H1 (cell line): Measurements from ENCODE around the gene ZNF608. TPM values are rescaled to one million over a fixed set of nuclear protein-coding genes. Genes with fewer than 3 reads are reported as not detected.

Source experiments
- CTCF ChIA-PET: fragments of 300-600 bp; sonication (Branson Sonifier 250); formaldehyde crosslinking; loops from one replicate; lab custom pipeline; 2021; ENCODE audit not compliant: partially characterized antibody; lab: Charles Lee
- POLR2A ChIA-PET: fragments of 300-600 bp; sonication (Branson Sonifier 250); formaldehyde crosslinking; loops from one replicate; lab custom pipeline; 2021; ENCODE audit warnings: inconsistent platforms; ENCODE audit not compliant: partially characterized antibody; lab: Charles Lee
- DNase-seq, 2 experiments: peaks; one replicate each; pipeline versions ENCODE4 v3.0.0 to v3.0.0-alpha.2; 2010 to 2022; ENCODE audit warnings: low spot score in 2 of 2, low read depth in 1 of 2, mixed read lengths in 1 of 2
- FAIRE-seq: peaks from 2 replicates; lab custom pipeline; 2011; peaks lifted over from hg19 to GRCh38; lab: Jason Lieb, UNC
- H2AFZ ChIP-seq: 2 replicates; pipeline ENCODE4 v1.8.1; 2012; ENCODE audit warnings: low read length, inconsistent platforms
- H2AK5ac ChIP-seq: 2 replicates; pipeline ENCODE4 v1.6.1; 2013; ENCODE audit warnings: low read depth, low read length
- H2BK120ac ChIP-seq: replicated peaks from 2 replicates; pipeline ENCODE3; 2013; ENCODE audit warnings: low read depth, low read length, inconsistent platforms
- H2BK12ac ChIP-seq: 2 replicates; pipeline ENCODE4 v1.6.1; 2013; ENCODE audit warnings: low read depth, low read length
- H2BK15ac ChIP-seq: 2 replicates; pipeline ENCODE4 v1.6.1; 2013; ENCODE audit warnings: low read length
- H2BK20ac ChIP-seq: 2 replicates; pipeline ENCODE4 v1.6.1; 2013; ENCODE audit warnings: low read length
- H2BK5ac ChIP-seq: 2 replicates; pipeline ENCODE4 v1.6.1; 2013; ENCODE audit warnings: low read depth, low read length
- H3K14ac ChIP-seq: 2 replicates; pipeline ENCODE4 v1.6.1; 2013; ENCODE audit warnings: inconsistent platforms; ENCODE audit not compliant: insufficient read length
- H3K18ac ChIP-seq: 2 replicates; pipeline ENCODE4 v1.6.1; 2013; ENCODE audit warnings: low read length; ENCODE audit errors: extremely low read depth
- H3K23ac ChIP-seq: 2 replicates; pipeline ENCODE4 v1.6.1; 2013; ENCODE audit warnings: inconsistent platforms; ENCODE audit not compliant: insufficient read length
- H3K23me2 ChIP-seq: 2 replicates; pipeline ENCODE4 v1.6.1; 2013; ENCODE audit warnings: low read depth, low read length
- H3K27ac ChIP-seq: 2 replicates; pipeline ENCODE4 v1.6.1; 2011; ENCODE audit warnings: low read depth, low read length, inconsistent platforms
- H3K27me3 ChIP-seq, 4 experiments: replicated peaks in 1 of 4; 1 replicate in 1 of 4; 2 replicates in 3 of 4; pipeline versions ENCODE4 v1.6.1 to v1.8.1; 2011 to 2013; ENCODE audit warnings: low read length in 3 of 4, mild to moderate bottlenecking in 3 of 4, inconsistent platforms in 2 of 4, mixed read lengths in 2 of 4, moderate library complexity in 1 of 4; ENCODE audit not compliant: control insufficient read depth in 3 of 4, insufficient read depth in 3 of 4; ENCODE audit errors: extremely low read depth in 1 of 4
- H3K36me3 ChIP-seq, 4 experiments: 2 replicates each; pipeline versions ENCODE4 v1.6.1 to v1.8.1; 2011 to 2013; ENCODE audit warnings: mild to moderate bottlenecking in 4 of 4, low read length in 3 of 4, moderate library complexity in 2 of 4, control low read depth in 1 of 4, inconsistent platforms in 1 of 4; ENCODE audit not compliant: insufficient read depth in 4 of 4, control insufficient read depth in 2 of 4
- H3K4ac ChIP-seq: replicated peaks from 2 replicates; pipeline ENCODE3; 2013; ENCODE audit warnings: low read length, low read depth, mixed read lengths, inconsistent platforms; ENCODE audit not compliant: insufficient read length
- H3K4me1 ChIP-seq, 4 experiments: replicated peaks in 1 of 4; 1 replicate in 1 of 4; 2 replicates in 3 of 4; pipeline versions ENCODE4 v1.6.1 to v1.8.1; 2011 to 2013; ENCODE audit warnings: low read length in 3 of 4, inconsistent platforms in 2 of 4, mixed read lengths in 1 of 4; ENCODE audit not compliant: insufficient read depth in 4 of 4, control insufficient read depth in 3 of 4
- H3K4me2 ChIP-seq, 2 experiments: 2 replicates each; pipeline versions ENCODE4 v1.6.1 to v1.8.1; 2011 to 2013; ENCODE audit warnings: low read depth in 2 of 2, low read length in 2 of 2, control low read depth in 1 of 2, inconsistent platforms in 1 of 2, mild to moderate bottlenecking in 1 of 2; ENCODE audit not compliant: insufficient read depth in 1 of 2
- H3K4me3 ChIP-seq, 4 experiments: fragments of 200-600, 300-600 bp in 1 of 4; sonication (generic), shearing (Covaris generic), sonication (Bioruptor Twin) in 1 of 4; 2 replicates each; pipeline versions ENCODE4 v1.5.1 to v1.8.1; 2011 to 2016; ENCODE audit warnings: low read length in 4 of 4, low read depth in 3 of 4, control low read depth in 2 of 4, inconsistent platforms in 2 of 4, mild to moderate bottlenecking in 2 of 4, mixed read lengths in 1 of 4, moderate library complexity in 1 of 4; ENCODE audit not compliant: insufficient read depth in 2 of 4; ENCODE audit errors: extremely low read depth in 1 of 4
- H3K56ac ChIP-seq: replicated peaks from 2 replicates; pipeline ENCODE3; 2013; ENCODE audit warnings: low read depth, mild to moderate bottlenecking, mixed read lengths, low read length, inconsistent platforms; ENCODE audit not compliant: insufficient read length
- H3K79me1 ChIP-seq: 2 replicates; pipeline ENCODE4 v1.6.1; 2013; ENCODE audit warnings: low read depth, low read length, control low read depth
- H3K79me2 ChIP-seq, 2 experiments: 2 replicates each; pipeline versions ENCODE4 v1.6.1 to v1.8.1; 2012 to 2013; ENCODE audit warnings: low read length in 2 of 2, mild to moderate bottlenecking in 2 of 2, inconsistent platforms in 1 of 2; ENCODE audit not compliant: insufficient read depth in 2 of 2, control insufficient read depth in 1 of 2
- H3K9ac ChIP-seq, 4 experiments: replicated peaks in 1 of 4; 1 replicate in 1 of 4; 2 replicates in 3 of 4; pipeline versions ENCODE4 v1.6.1 to v1.8.1; 2011 to 2013; ENCODE audit warnings: low read depth in 3 of 4, low read length in 3 of 4, control low read depth in 2 of 4, mild to moderate bottlenecking in 2 of 4, moderate library complexity in 2 of 4, inconsistent platforms in 1 of 4; ENCODE audit errors: extremely low read depth in 1 of 4
- H3K9me3 ChIP-seq, 2 experiments: 2 replicates each; pipeline versions ENCODE4 v1.6.1 to v1.8.1; 2012 to 2013; ENCODE audit warnings: mild to moderate bottlenecking in 2 of 2, moderate library complexity in 2 of 2, control low read depth in 1 of 2, inconsistent platforms in 1 of 2, low read depth in 1 of 2, low read length in 1 of 2, mixed read lengths in 1 of 2; ENCODE audit not compliant: insufficient read depth in 2 of 2
- H4K20me1 ChIP-seq, 2 experiments: replicated peaks in 1 of 2; 2 replicates each; pipeline versions ENCODE3 to v1.8.1; 2011 to 2013; ENCODE audit warnings: inconsistent platforms in 2 of 2, low read length in 2 of 2, mild to moderate bottlenecking in 1 of 2; ENCODE audit not compliant: insufficient read depth in 2 of 2, control insufficient read depth in 1 of 2
- H4K5ac ChIP-seq: 2 replicates; pipeline ENCODE4 v1.6.1; 2013; ENCODE audit warnings: low read length, low read depth, mixed read lengths, inconsistent platforms; ENCODE audit not compliant: insufficient read length
- H4K8ac ChIP-seq: 2 replicates; pipeline ENCODE4 v1.8.0; 2013; ENCODE audit warnings: mild to moderate bottlenecking, moderate library complexity, low read length, inconsistent platforms; ENCODE audit not compliant: insufficient read depth; ENCODE audit errors: extremely low read depth
- H4K91ac ChIP-seq: replicated peaks from 2 replicates; pipeline ENCODE3; 2013; ENCODE audit warnings: low read length, mixed read lengths, inconsistent platforms; ENCODE audit not compliant: insufficient read length
- CHD2 ChIP-seq: IDR thresholded peaks from 2 replicates; pipeline ENCODE4 v1.6.1; 2012; ENCODE audit warnings: low read length, improper control_type of control experiment
- EGR1 ChIP-seq: IDR thresholded peaks from 2 replicates; pipeline ENCODE4 v1.6.1; 2011; ENCODE audit warnings: low read depth, low read length, borderline replicate concordance
- FOSL1 ChIP-seq: IDR thresholded peaks from 2 replicates; pipeline ENCODE4 v1.6.1; 2011; ENCODE audit warnings: mild to moderate bottlenecking, low read depth, low read length, moderate library complexity; ENCODE audit not compliant: insufficient read depth
- GTF2F1 ChIP-seq: IDR thresholded peaks from 2 replicates; pipeline ENCODE4 v1.6.1; 2012; ENCODE audit warnings: low read depth, low read length, improper control_type of control experiment, borderline replicate concordance
- HDAC2 ChIP-seq, 2 experiments: fragments of 300-600 bp in 1 of 2; sonication (generic) in 1 of 2; IDR thresholded peaks; 2 replicates each; pipeline ENCODE4 v1.6.1; 2011 to 2012; ENCODE audit warnings: low read depth in 2 of 2, low read length in 2 of 2, mild to moderate bottlenecking in 2 of 2, moderate library complexity in 2 of 2, borderline replicate concordance in 1 of 2, inconsistent platforms in 1 of 2
- KDM1A ChIP-seq: fragments of 200-600, 300-600 bp; sonication (generic); IDR thresholded peaks from 2 replicates; pipeline ENCODE4 v1.7.1; 2016; ENCODE audit warnings: mild to moderate bottlenecking, low read length, borderline replicate concordance
- MAFK ChIP-seq: IDR thresholded peaks from 2 replicates; pipeline ENCODE4 v1.6.1; 2012; ENCODE audit warnings: low read depth, mild to moderate bottlenecking, improper control_type of control experiment, low read length
- NANOG ChIP-seq: IDR thresholded peaks from 2 replicates; pipeline ENCODE4 v1.6.1; 2011; ENCODE audit warnings: low read length, low read depth, mild to moderate bottlenecking, inconsistent platforms; ENCODE audit not compliant: insufficient read depth, poor library complexity, severe bottlenecking
- SIN3A ChIP-seq, 2 experiments: IDR thresholded peaks in 1 of 2; conservative IDR thresholded peaks in 1 of 2; 2 replicates each; pipeline ENCODE4 v1.6.1; 2011 to 2012; ENCODE audit warnings: low read length in 2 of 2, improper control_type of control experiment in 1 of 2, low read depth in 1 of 2, mild to moderate bottlenecking in 1 of 2
- WGBS, 2 experiments: shearing (Covaris generic) in 1 of 2; methylation state at CpG; one replicate each; pipeline versions ENCODE4 v1.1.6 to v1.1.7; 2013 to 2015; ENCODE audit warnings: low lambda C conversion rate in 2 of 2, mixed read lengths in 2 of 2, inconsistent platforms in 1 of 2, low coverage in 1 of 2, missing lambda C conversion rate in 1 of 2; ENCODE audit not compliant: insufficient replicate concordance in 2 of 2, insufficient coverage in 1 of 2, insufficient read length in 1 of 2; ENCODE audit errors: extremely low coverage in 1 of 2, missing lambda C conversion rate in 1 of 2; 5-methylcytosine and 5-hydroxymethylcytosine counted together
- polyA plus RNA-seq, 7 experiments: library from polyadenylated mRNA; depleted of rRNA in 3 of 7; stranded (reverse) in 5 of 7; unstranded in 2 of 7; fragments of >200 nt in 5 of 7; fragments of 200-250 nt in 2 of 7; gene quantifications; 1 replicate in 5 of 7; 2 replicates in 1 of 7; 4 replicates in 1 of 7; pipeline versions ENCODE4 v1.2.1 to v1.2.3, GENCODE V29; 2011 to 2013; ENCODE audit warnings: missing spikeins in 2 of 7, mixed read lengths in 2 of 7
- total RNA-seq: library from RNA; stranded (reverse); fragmentation: NEBNext Ultra II Directional; extraction: Animal tissue kit (Norgen Biotek cat#: 25700); gene quantifications from 2 replicates; pipeline ENCODE4 v1.2.1, GENCODE V29; 2021

ZNF608 gene
- total and polyA plus RNA-seq, 2 of the 8 experiments (the other 6 are each of a cell fraction or from before 2014, with no cell fraction given) = 17.2 to 40.8 TPM

DNA sequence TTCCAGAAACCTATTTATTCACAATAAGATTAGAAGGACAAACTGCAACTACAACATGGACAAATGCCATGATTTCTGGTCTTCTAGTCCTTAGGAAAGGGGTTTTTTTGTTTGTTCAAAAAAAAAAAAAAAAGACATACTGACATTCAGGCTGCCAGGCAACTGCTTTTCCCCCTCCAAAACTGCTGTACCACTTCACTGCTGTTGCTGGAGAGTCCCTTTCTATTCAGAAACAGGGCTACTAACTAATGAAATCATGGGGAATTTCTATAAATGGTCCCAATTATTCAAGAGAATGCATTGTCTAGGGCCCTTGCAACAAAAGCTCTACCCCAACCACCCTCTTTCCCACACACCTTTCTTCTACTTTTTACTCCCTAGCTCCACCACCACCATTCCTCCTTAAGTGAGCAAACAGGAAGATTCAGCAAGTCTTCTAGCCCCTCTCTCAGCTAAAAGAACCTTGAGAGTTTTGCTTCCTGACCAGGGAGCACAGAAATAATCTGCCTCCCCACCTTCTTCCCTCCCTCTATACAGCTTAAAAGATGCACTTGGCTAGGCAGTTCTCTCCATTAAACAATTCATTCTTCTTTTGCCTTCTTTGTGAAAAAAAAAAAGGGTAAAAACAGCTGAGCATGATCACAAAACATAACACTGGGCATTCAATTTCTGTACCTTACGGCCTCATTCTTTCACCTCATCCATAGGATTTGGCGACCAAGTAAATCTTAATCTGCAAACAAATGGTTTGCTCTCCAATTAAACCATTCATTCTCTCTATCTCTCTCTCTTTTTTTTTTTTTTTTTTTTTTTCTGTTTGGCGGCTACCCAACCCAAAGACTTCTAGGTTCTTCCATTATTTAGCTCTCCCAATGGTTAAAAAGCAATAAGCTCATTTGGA lies 13.8 kb downstream of the ZNF608 start:
- Histone ChIP-seq H3K23me2 (no peaks in the 10 kb centered on the region), H3K4me3 (no peak overlapping the region), H2AK5ac (no peak overlapping the region), H2BK120ac (no peak overlapping the region), H3K27ac (no peak overlapping the region; the same call in 1 of the 2 replicates), H3K9me3 (no peaks in the 10 kb centered on the region), H3K36me3 (no peaks in the 10 kb centered on the region), H3K18ac (peak overlapping the region; percentile 65), H2AFZ (no peak overlapping the region), H3K56ac (no peak overlapping the region), H3K27me3 (no peaks in the 10 kb centered on the region), H2BK12ac (peak overlapping the region; percentile 18; the same call in 1 of the 2 replicates), H3K9ac (no peak overlapping the region; a peak in 1 of 7 replicates), H3K23ac (no peak overlapping the region), H3K4me1 (peaks cover 7 to 27% (median 19%) of the 10 kb centered on the region in 4 experiments), H2BK15ac (no peak overlapping the region), H4K5ac (no peak overlapping the region), H4K20me1 (peaks cover 0 to 2% of the 10 kb centered on the region in 2 experiments), H2BK5ac (peak overlapping the region; percentile 37; the same call in 1 of the 2 replicates), H3K4ac (no peak overlapping the region), H3K14ac (no peak overlapping the region), H3K79me1 (peaks cover 4% of the 10 kb centered on the region; the same call in 1 of the 2 replicates), H3K4me2 (peak overlapping the region; percentile 16 to 42; a peak in 3 of 4 replicates), H3K79me2 (peaks cover 9 to 97% of the 10 kb centered on the region in 2 experiments), H2BK20ac (no peak overlapping the region), H4K91ac (no peak overlapping the region), H4K8ac (no peak overlapping the region)
- 61% methylated on average over 2 of the region's 3 CpGs; no CpG with 5 or more reads in 1 of the 2 experiments for WGBS, 2 experiments
- POLR2A ChIA-PET = interaction anchor here (0.6 to 1.7 kb wide), 5 partner anchors 10 to 394 kb away, joined by 3 to 5 read pairs (median 4); no protein-coding TSS in a partner anchor
- CTCF ChIA-PET = interaction anchor here (1.0 to 1.7 kb wide), 3 partner anchors 10 to 103 kb away, joined by 3 to 5 read pairs (median 3); no protein-coding TSS in a partner anchor
- FAIRE-seq (no peak), DNase-seq (no peak)
- TF ChIP-seq KDM1A (no peak), NANOG (no peak), HDAC2 (IDR thresholded peaks at IDR 0.05; ENCODE audit: borderline replicate concordance in 1 of 2, low read depth in 2 of 2, low read length in 2 of 2) (no peak), EGR1 (no peak), FOSL1 (no peak), GTF2F1 (no peak), MAFK (no peak), CHD2 (no peak), SIN3A (conservative IDR thresholded peaks at IDR 0.05 in 1 of 2, IDR thresholded peaks at IDR 0.05 in 1 of 2; ENCODE audit: low read depth in 1 of 2, low read length in 2 of 2) (no peak)
